ENCODE measurements around the gene NAGLU. TPM values are rescaled to one million over a fixed set of nuclear protein-coding genes. Genes with fewer than 3 reads are reported as not detected.

The NAGLU gene
- total RNA-seq (2014; rRNA removed; shearing (Covaris generic)), result 49.3 and 83.0 TPM in 2 replicates

GRCh38 chr17:42536048-42536371 is at the start of gene NAGLU:
NAGLU (plus strand) TSS chr17:42536241; CDS start chr17:42536273, 32 bp downstream.
- in situ Hi-C loops (cut with HindIII; ENCODE audit: low sequenced_read_pairs), result loop anchor here (10.0 kb wide), 1 partner anchor 149 kb away; the partner anchor contains the start of genes CCR10 and CNTNAP1
- DNase-seq (ENCODE audit: low spot score), result peak; percentile 80

GRCh38 chr17:42488032-42488431 is 48.0 kb upstream of the NAGLU start:
- in situ Hi-C loops (cut with HindIII; ENCODE audit: low sequenced_read_pairs), result no loop called here
- DNase-seq (ENCODE audit: low spot score), result no peak

- in situ Hi-C loops (cut with HindIII; ENCODE audit: low sequenced_read_pairs), result no loop called here
- DNase-seq (ENCODE audit: low spot score), result no peak
These were observed 42.7 kb upstream of the NAGLU start for GRCh38 chr17:42493319-42493718.

- DNase-seq (ENCODE audit: low spot score), result no peak
- in situ Hi-C loops (cut with HindIII; ENCODE audit: low sequenced_read_pairs), result no loop called here
These were observed 41.4 kb upstream of the NAGLU start for GRCh38 chr17:42494673-42495072.

GRCh38 chr17:42498828-42499227 is 37.2 kb upstream of the NAGLU start:
- DNase-seq (ENCODE audit: low spot score), result no peak
- in situ Hi-C loops (cut with HindIII; ENCODE audit: low sequenced_read_pairs), result no loop called here

- no peak for DNase-seq (ENCODE audit: low spot score)
- in situ Hi-C loops (cut with HindIII; ENCODE audit: low sequenced_read_pairs), result no loop called here
These were observed 34.0 kb upstream of the NAGLU start for GRCh38 chr17:42502091-42502490.

GRCh38 chr17:42502926-42503325 is 33.1 kb upstream of the NAGLU start:
- DNase-seq (ENCODE audit: low spot score), result no peak
- in situ Hi-C loops (cut with HindIII; ENCODE audit: low sequenced_read_pairs), result no loop called here

- in situ Hi-C loops (cut with HindIII; ENCODE audit: low sequenced_read_pairs), result no loop called here
- DNase-seq (ENCODE audit: low spot score), result no peak
These were observed 28.4 kb upstream of the NAGLU start for GRCh38 chr17:42507671-42508070.

GRCh38 chr17:42508426-42509165 is 27.4 kb upstream of the NAGLU start:
- in situ Hi-C loops (cut with HindIII; ENCODE audit: low sequenced_read_pairs), result no loop called here
- no peak for DNase-seq (ENCODE audit: low spot score)

- DNase-seq (ENCODE audit: low spot score), result no peak
- in situ Hi-C loops (cut with HindIII; ENCODE audit: low sequenced_read_pairs), result no loop called here
These were observed 26.6 kb upstream of the NAGLU start for GRCh38 chr17:42509409-42509808.

- in situ Hi-C loops (cut with HindIII; ENCODE audit: low sequenced_read_pairs), result no loop called here
These were observed 26.2 kb upstream of the NAGLU start for GRCh38 chr17:42509841-42510240.

GRCh38 chr17:42512246-42512645 is 23.8 kb upstream of the NAGLU start:
- in situ Hi-C loops (cut with HindIII; ENCODE audit: low sequenced_read_pairs), result no loop called here
- no peak for DNase-seq (ENCODE audit: low spot score)

More at GRCh38 chr17:42509841-42510240, 26.2 kb upstream of the NAGLU start:
- DNase-seq (ENCODE audit: low spot score), result no peak

- in situ Hi-C loops (cut with HindIII; ENCODE audit: low sequenced_read_pairs), result no loop called here
These were observed 23.2 kb upstream of the NAGLU start for GRCh38 chr17:42512733-42513251.

GRCh38 chr17:42513686-42514085 is 22.4 kb upstream of the NAGLU start:
- no peak for DNase-seq (ENCODE audit: low spot score)
- in situ Hi-C loops (cut with HindIII; ENCODE audit: low sequenced_read_pairs), result no loop called here

More at GRCh38 chr17:42512733-42513251, 23.2 kb upstream of the NAGLU start:
- no peak for DNase-seq (ENCODE audit: low spot score)

- in situ Hi-C loops (cut with HindIII; ENCODE audit: low sequenced_read_pairs), result no loop called here
- no peak for DNase-seq (ENCODE audit: low spot score)
These were observed 21.8 kb upstream of the NAGLU start for GRCh38 chr17:42514279-42514678.

- in situ Hi-C loops (cut with HindIII; ENCODE audit: low sequenced_read_pairs), result no loop called here
- no peak for DNase-seq (ENCODE audit: low spot score)
These were observed 21.2 kb upstream of the NAGLU start for GRCh38 chr17:42514867-42515266.

- DNase-seq (ENCODE audit: low spot score), result peak; percentile 67
- in situ Hi-C loops (cut with HindIII; ENCODE audit: low sequenced_read_pairs), result no loop called here
These were observed 18.5 kb upstream of the NAGLU start for GRCh38 chr17:42517516-42517915.

- in situ Hi-C loops (cut with HindIII; ENCODE audit: low sequenced_read_pairs), result no loop called here
These were observed 17.8 kb upstream of the NAGLU start for GRCh38 chr17:42518046-42518754.

GRCh38 chr17:42518755-42519545 is 17.1 kb upstream of the NAGLU start:
- in situ Hi-C loops (cut with HindIII; ENCODE audit: low sequenced_read_pairs), result no loop called here

More at GRCh38 chr17:42518046-42518754, 17.8 kb upstream of the NAGLU start:
- DNase-seq (ENCODE audit: low spot score), result no peak

More at GRCh38 chr17:42518755-42519545, 17.1 kb upstream of the NAGLU start:
- peak; percentile 32 for DNase-seq (ENCODE audit: low spot score)
